Stimulated activated naive CD8-positive, alpha-beta T cell treated with anti-CD3 and anti-CD28 coated beads, Interleukin-15, Interleukin-2, amounts not matched to agents 100 ng/mL and 50 ng/mL, for 24 hours (primary cell): ENCODE measurements around the gene DNAJB2.
A peak's percentile ranks its signal among the peaks of the same experiment; 100 is the strongest.
"Not testable (repeated sequence)": the region's sequence is repeated elsewhere in the genome, so short reads cannot be mapped to it uniquely, and the experiment has no call there.

Experiments used
- H3K27ac Mint-ChIP-seq: one replicate; pipeline ENCODE4 v1.8.0; 2021; ENCODE audit warnings: mild to moderate bottlenecking, mixed read lengths
- H3K27me3 Mint-ChIP-seq: one replicate; pipeline ENCODE4 v1.8.0; 2021; ENCODE audit warnings: mixed read lengths
- H3K36me3 Mint-ChIP-seq: one replicate; pipeline ENCODE4 v1.8.0; 2021; ENCODE audit warnings: low read depth, mixed read lengths
- H3K4me1 Mint-ChIP-seq: one replicate; pipeline ENCODE4 v1.8.0; 2021; ENCODE audit warnings: low read depth, mixed read lengths
- H3K4me3 Mint-ChIP-seq: one replicate; pipeline ENCODE4 v1.8.0; 2021; ENCODE audit warnings: mild to moderate bottlenecking, mixed read lengths
- H3K9me3 Mint-ChIP-seq: one replicate; pipeline ENCODE4 v1.8.0; 2021; ENCODE audit warnings: mixed read lengths

Gene DNAJB2

GRCh38 chr2:219252084-219252483, 27.1 kb upstream of the DNAJB2 start:
- peaks cover 73% of the 10 kb centered on the region for H3K4me1 Mint-ChIP-seq
- H3K9me3 Mint-ChIP-seq = no peaks in the 10 kb centered on the region
- peaks cover 47% of the 10 kb centered on the region for H3K36me3 Mint-ChIP-seq
- no peaks in the 10 kb centered on the region for H3K27me3 Mint-ChIP-seq
- peak overlapping the region; percentile 87 for H3K4me3 Mint-ChIP-seq
- H3K27ac Mint-ChIP-seq = peak overlapping the region; percentile 91

GRCh38 chr2:219252570-219252899, 26.6 kb upstream of the DNAJB2 start:
- peak overlapping the region; percentile 87 for H3K4me3 Mint-ChIP-seq
- peaks cover 47% of the 10 kb centered on the region for H3K36me3 Mint-ChIP-seq
- no peaks in the 10 kb centered on the region for H3K27me3 Mint-ChIP-seq
- peak overlapping the region; percentile 91 for H3K27ac Mint-ChIP-seq
- peaks cover 69% of the 10 kb centered on the region for H3K4me1 Mint-ChIP-seq
- no peaks in the 10 kb centered on the region for H3K9me3 Mint-ChIP-seq

DNA sequence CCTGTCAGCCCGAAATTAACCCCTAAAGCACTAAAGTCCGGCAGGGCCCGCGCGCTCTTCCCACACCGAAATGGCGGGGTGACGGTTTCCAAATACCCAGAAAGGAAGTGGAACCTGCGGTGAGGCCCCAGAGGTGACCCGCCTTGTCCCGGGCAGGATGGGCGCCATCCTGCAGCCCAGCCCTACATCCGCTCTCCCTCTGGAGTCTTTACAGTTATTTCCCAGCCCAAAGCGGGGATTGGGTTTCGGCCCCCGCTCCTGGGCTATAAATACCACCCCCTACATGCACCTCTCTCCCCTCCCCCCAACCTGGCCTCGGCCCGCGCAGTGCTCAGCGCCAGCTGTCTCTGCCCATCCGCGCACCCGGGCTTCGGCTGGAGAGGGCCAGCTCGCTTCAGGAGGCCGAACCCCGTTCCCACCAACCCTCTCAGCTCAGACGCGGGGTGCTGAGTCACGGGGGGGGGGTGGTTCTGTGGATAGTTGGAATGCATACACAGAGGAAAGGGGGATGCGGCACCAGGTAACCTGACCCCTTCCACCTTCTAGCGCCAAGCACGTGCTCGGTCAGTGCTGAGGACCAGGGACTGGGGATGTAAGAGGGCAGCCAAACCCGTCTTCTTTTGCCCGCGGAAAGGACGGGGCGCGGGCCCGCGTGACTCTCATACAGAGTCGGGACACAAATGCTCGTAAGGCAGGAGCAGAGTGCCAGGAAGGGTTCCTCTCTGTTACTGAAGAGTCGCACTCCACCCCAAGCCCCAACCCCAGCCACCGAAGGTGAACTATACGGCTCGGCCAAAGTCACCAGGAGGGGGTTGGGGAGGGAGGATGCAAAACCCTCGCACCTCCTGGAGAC, 26.0 kb upstream of the DNAJB2 start, which contains the start of gene TUBA4B:
TSS of gene TUBA4B (plus strand) at position 344 of the 853 bp plus-strand sequence. CDS start at position 509, 165 bp downstream.
- Mint-ChIP-seq H3K27me3 (no peaks in the 10 kb centered on the region), H3K9me3 (no peaks in the 10 kb centered on the region), H3K4me1 (peaks cover 63% of the 10 kb centered on the region), H3K4me3 (peak within 1 kb of the TSS; percentile 87), H3K27ac (peak within 1 kb of the TSS; percentile 91), H3K36me3 (peaks cover 45% of the 10 kb centered on the region)

- peaks cover 55% of the 10 kb centered on the region for H3K4me1 Mint-ChIP-seq
- H3K27me3 Mint-ChIP-seq = no peaks in the 10 kb centered on the region
- H3K4me3 Mint-ChIP-seq = peak within 1 kb of the TSS; percentile 87
- peaks cover 37% of the 10 kb centered on the region for H3K36me3 Mint-ChIP-seq
- peak within 1 kb of the TSS; percentile 98 for H3K27ac Mint-ChIP-seq
- no peaks in the 10 kb centered on the region for H3K9me3 Mint-ChIP-seq
Measured at GRCh38 chr2:219253753-219254589, 25.2 kb upstream of the DNAJB2 start, which contains the start of gene TUBA4A. TSS of gene TUBA4A (minus strand) at chr2:219253918. CDS start at chr2:219253858, 60 bp downstream.

- H3K27me3 Mint-ChIP-seq = peaks cover 3% of the 10 kb centered on the region
- peaks cover 47% of the 10 kb centered on the region for H3K4me1 Mint-ChIP-seq
- H3K27ac Mint-ChIP-seq = peak overlapping the region; percentile 98
- H3K9me3 Mint-ChIP-seq = no peaks in the 10 kb centered on the region
- H3K36me3 Mint-ChIP-seq = peaks cover 29% of the 10 kb centered on the region
- H3K4me3 Mint-ChIP-seq = peak overlapping the region; percentile 87
Measured at GRCh38 chr2:219254590-219255201, 24.5 kb upstream of the DNAJB2 start.

- H3K27ac Mint-ChIP-seq, H3K9me3 Mint-ChIP-seq, H3K4me3 Mint-ChIP-seq, H3K36me3 Mint-ChIP-seq, H3K27me3 Mint-ChIP-seq: not testable (repeated sequence)
- H3K4me1 Mint-ChIP-seq = peaks cover 25% of the 10 kb centered on the region
Measured at GRCh38 chr2:219258942-219259341, 20.2 kb upstream of the DNAJB2 start.

GRCh38 chr2:219261024-219261855, 17.9 kb upstream of the DNAJB2 start:
- Mint-ChIP-seq H3K4me1 (peaks cover 8% of the 10 kb centered on the region), H3K27ac (no peak overlapping the region), H3K4me3 (no peak overlapping the region), H3K36me3 (no peaks in the 10 kb centered on the region), H3K27me3 (peaks cover 4% of the 10 kb centered on the region), H3K9me3 (no peaks in the 10 kb centered on the region)

- H3K27ac Mint-ChIP-seq = no peak overlapping the region
Measured at GRCh38 chr2:219266232-219266631, 12.9 kb upstream of the DNAJB2 start.

DNA sequence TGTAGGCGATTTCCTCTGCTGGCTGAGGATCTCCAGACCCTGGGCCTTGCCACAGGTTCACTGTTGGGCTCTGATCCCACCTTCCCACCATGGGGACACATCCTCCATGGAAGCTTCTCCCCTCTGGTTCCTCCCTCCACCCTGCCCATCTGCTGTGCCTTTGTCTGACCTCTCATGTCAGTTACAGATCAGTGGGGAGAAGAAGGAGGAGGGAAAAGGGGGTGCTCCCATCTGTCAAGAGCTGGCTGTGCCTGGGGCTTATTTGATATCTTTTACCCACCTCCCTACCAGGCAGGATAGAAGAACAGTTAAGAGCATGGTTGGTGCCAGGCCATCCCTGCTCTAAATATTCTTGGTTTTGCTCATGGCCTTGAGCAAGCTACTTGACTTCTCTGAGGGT, 12.3 kb upstream of the DNAJB2 start:
- Mint-ChIP-seq H3K27ac (no peak overlapping the region), H3K36me3 (no peaks in the 10 kb centered on the region), H3K9me3 (no peaks in the 10 kb centered on the region)

More at GRCh38 chr2:219266232-219266631, 12.9 kb upstream of the DNAJB2 start:
- no peaks in the 10 kb centered on the region for H3K9me3 Mint-ChIP-seq
- no peaks in the 10 kb centered on the region for H3K27me3 Mint-ChIP-seq
- H3K4me1 Mint-ChIP-seq = no peaks in the 10 kb centered on the region
- no peak overlapping the region for H3K4me3 Mint-ChIP-seq
- H3K36me3 Mint-ChIP-seq = no peaks in the 10 kb centered on the region

GRCh38 chr2:219268294-219268693, 10.9 kb upstream of the DNAJB2 start:
- Mint-ChIP-seq H3K27me3 (no peaks in the 10 kb centered on the region), H3K4me3 (no peak overlapping the region), H3K27ac (no peak overlapping the region), H3K9me3 (no peaks in the 10 kb centered on the region), H3K36me3 (no peaks in the 10 kb centered on the region), H3K4me1 (peaks cover 9% of the 10 kb centered on the region)

More for the DNA sequence above, 12.3 kb upstream of the DNAJB2 start:
- Mint-ChIP-seq H3K4me1 (no peaks in the 10 kb centered on the region), H3K27me3 (no peaks in the 10 kb centered on the region), H3K4me3 (no peak overlapping the region)

GRCh38 chr2:219269362-219270054, 9.7 kb upstream of the DNAJB2 start:
- Mint-ChIP-seq H3K4me3 (no peak overlapping the region), H3K36me3 (no peaks in the 10 kb centered on the region), H3K27ac (no peak overlapping the region), H3K27me3 (no peaks in the 10 kb centered on the region), H3K4me1 (peaks cover 15% of the 10 kb centered on the region), H3K9me3 (no peaks in the 10 kb centered on the region)

DNA sequence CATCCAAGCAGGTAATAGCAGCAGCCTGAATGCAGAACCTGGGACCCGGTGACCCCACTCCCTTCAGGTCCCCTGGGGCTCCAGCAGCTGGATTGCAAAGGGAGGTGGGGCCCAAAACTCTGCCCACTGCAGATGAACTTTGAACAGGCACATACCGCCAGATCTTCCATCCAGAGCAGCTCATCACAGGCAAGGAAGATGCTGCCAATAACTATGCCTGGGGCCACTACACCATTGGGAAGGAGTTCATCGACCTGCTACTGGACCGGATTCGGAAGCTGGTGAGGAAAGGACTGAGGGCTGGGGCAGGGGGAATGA, 9.2 kb upstream of the DNAJB2 start:
- no peaks in the 10 kb centered on the region for H3K9me3 Mint-ChIP-seq
- H3K27ac Mint-ChIP-seq = no peak overlapping the region
- H3K27me3 Mint-ChIP-seq = no peaks in the 10 kb centered on the region
- H3K36me3 Mint-ChIP-seq = no peaks in the 10 kb centered on the region
- no peak overlapping the region for H3K4me3 Mint-ChIP-seq
- H3K4me1 Mint-ChIP-seq = peaks cover 15% of the 10 kb centered on the region

DNA sequence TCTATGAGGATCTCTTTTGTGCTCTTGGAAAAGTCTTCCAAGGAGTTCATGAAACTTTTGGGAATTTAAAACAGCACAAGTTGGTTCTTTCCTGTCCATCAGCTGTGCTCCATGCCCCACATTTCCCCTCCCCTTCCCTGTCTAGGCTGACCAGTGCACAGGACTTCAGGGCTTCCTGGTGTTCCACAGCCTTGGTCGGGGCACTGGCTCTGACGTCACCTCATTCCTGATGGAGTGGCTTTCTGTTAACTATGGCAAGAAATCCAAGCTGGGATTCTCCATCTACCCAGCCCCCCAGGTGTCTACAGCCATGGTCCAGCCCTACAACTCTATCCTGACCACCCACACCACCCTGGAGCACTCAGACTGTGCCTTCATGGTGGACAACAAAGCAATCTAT, 8.1 kb upstream of the DNAJB2 start:
- Mint-ChIP-seq H3K27ac (no peak overlapping the region), H3K4me3 (no peak overlapping the region), H3K9me3 (no peaks in the 10 kb centered on the region), H3K27me3 (no peaks in the 10 kb centered on the region), H3K4me1 (peaks cover 15% of the 10 kb centered on the region), H3K36me3 (no peaks in the 10 kb centered on the region)

GRCh38 chr2:219272356-219272755, 6.8 kb upstream of the DNAJB2 start:
- H3K9me3 Mint-ChIP-seq = no peaks in the 10 kb centered on the region
- no peak overlapping the region for H3K27ac Mint-ChIP-seq
- no peak overlapping the region for H3K4me3 Mint-ChIP-seq
- no peaks in the 10 kb centered on the region for H3K27me3 Mint-ChIP-seq
- H3K4me1 Mint-ChIP-seq = peaks cover 20% of the 10 kb centered on the region
- no peaks in the 10 kb centered on the region for H3K36me3 Mint-ChIP-seq
